Measurements from ENCODE around the gene RNASE12. TPM values are rescaled to one million over a fixed set of nuclear protein-coding genes. Genes with fewer than 3 reads are reported as not detected.

RNASE12 gene
- total RNA-seq, 1 experiment from 2014 or later: not detected

DNA sequence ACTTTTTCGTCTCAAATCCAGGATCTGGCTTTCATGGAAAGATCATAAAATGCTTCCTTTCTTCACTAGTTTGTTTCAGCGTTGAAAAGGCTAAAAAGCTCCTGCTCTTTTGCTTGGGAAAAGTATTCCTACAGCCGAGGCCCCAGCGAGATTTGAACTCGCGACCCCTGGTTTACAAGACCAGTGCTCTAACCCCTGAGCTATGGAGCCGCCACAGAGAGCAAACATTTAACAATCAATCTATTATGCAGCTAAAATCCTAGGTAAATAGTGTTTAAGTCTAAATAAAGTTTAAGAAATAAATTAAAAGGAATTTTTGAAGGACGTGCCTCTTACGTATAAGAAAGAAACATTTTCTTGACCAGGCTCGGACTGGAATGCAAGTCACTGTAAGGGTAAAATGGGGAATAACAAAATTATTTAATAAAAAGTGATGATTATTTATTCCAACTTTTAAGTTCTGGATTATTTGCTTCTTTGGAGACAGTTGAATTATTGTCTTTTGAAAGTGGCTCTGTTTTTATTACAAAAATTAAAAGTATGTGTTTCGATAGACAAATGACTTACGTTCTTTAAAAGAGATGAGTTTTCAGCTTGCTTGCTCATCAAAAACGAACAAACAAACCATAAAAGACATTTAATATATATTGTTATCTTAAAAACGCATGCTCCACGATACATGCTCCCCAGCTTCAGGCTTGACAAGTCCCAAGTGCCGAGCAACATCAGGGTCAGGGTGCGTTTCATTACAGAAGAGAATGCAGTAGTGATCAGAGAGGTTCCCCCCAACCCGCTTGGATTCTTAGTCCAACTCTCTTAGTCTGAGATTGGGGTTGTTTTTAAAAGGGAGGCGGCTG lies 40.1 kb upstream of the RNASE12 start:
- ATAC-seq (peak; percentile 63), DNase-seq (ENCODE audit: low read depth, low spot score) (no peak)
- TF ChIP-seq SRF (IDR thresholded peaks at IDR 0.05; ENCODE audit: low read depth): no peak
- no peak for TF ChIP-seq ZNF274 (IDR thresholded peaks at IDR 0.05; ENCODE audit: low read depth, low read length)
- no peak for TF ChIP-seq JUND (IDR thresholded peaks at IDR 0.05)
- no peak for TF ChIP-seq ELF1 (IDR thresholded peaks at IDR 0.05; ENCODE audit: borderline replicate concordance, low read depth)
- no peak for TF ChIP-seq TCF7L2 (IDR thresholded peaks at IDR 0.05; ENCODE audit: borderline replicate concordance, extremely low read depth, insufficient read depth, insufficient read length)
- TF ChIP-seq EZH2 (IDR thresholded peaks at IDR 0.05): no peak
- no peak for TF ChIP-seq POLR2A (IDR thresholded peaks at IDR 0.05; ENCODE audit: borderline replicate concordance, extremely low read depth, insufficient read depth, insufficient read length)
- 0 out of 2 replicates have a peak, but pooled peaks have one; percentile 6 for TF ChIP-seq SIN3A (IDR thresholded peaks at IDR 0.05; ENCODE audit: low read depth)
- TF ChIP-seq, protein P1, sequence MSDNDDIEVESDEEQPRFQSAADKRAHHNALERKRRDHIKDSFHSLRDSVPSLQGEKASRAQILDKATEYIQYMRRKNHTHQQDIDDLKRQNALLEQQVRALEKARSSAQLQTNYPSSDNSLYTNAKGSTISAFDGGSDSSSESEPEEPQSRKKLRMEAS (IDR thresholded peaks at IDR 0.05): peak; percentile 17; the same call in 1 of the 2 replicates
- no peak for TF ChIP-seq SP1 (IDR thresholded peaks at IDR 0.05; ENCODE audit: low read depth)
- TF ChIP-seq, protein P2, sequence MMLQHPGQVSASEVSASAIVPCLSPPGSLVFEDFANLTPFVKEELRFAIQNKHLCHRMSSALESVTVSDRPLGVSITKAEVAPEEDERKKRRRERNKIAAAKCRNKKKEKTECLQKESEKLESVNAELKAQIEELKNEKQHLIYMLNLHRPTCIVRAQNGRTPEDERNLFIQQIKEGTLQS (IDR thresholded peaks at IDR 0.05): peak; percentile 90
- no peak for TF ChIP-seq CBX3 (IDR thresholded peaks at IDR 0.05; ENCODE audit: low read depth)
- Histone ChIP-seq H3K27me3 (ENCODE audit: insufficient read depth, low read length) (no peaks in the 10 kb centered on the region; the same call in 1 of the 2 replicates), H4K20me1 (ENCODE audit: insufficient read depth) (no peaks in the 10 kb centered on the region), H3K4me2 (ENCODE audit: low read length) (peak overlapping the region; percentile 75), H3K27ac (ENCODE audit: low read depth, low read length) (no peak overlapping the region; the same call in 1 of the 2 replicates), H3K4me1 (ENCODE audit: control insufficient read depth in 1 of 2, insufficient read depth in 2 of 2, low read length in 2 of 2) (peaks cover 0 to 28% of the 10 kb centered on the region in 2 experiments; a peak in 3 of 4 replicates), H3K9me2 (ENCODE audit: insufficient read depth) (no peaks in the 10 kb centered on the region), H3K79me2 (ENCODE audit: insufficient read depth, low read length) (no peaks in the 10 kb centered on the region), H3K4me3 (replicated peaks in 1 of 2; ENCODE audit: low read depth in 1 of 2, low read length in 2 of 2) (peak overlapping the region; percentile 42 to 53), H3K36me3 (ENCODE audit: control insufficient read depth in 1 of 2, insufficient read depth in 2 of 2, low read length in 2 of 2) (no peaks in the 10 kb centered on the region), H3K9me3 (ENCODE audit: control insufficient read depth in 1 of 2, insufficient read depth in 1 of 2, low read depth in 1 of 2, low read length in 2 of 2) (no peaks in the 10 kb centered on the region), H2AFZ (ENCODE audit: low read depth, low read length, poor library complexity, severe bottlenecking) (peak overlapping the region; percentile 70), H3K9ac (ENCODE audit: low read length) (peak overlapping the region; percentile 42; the same call in 1 of the 2 replicates)
- ChIA-PET CTCF (interaction anchor here (1.0 to 1.8 kb wide), 5 partner anchors 18 to 60 kb away, joined by 4 to 11 read pairs (median 4); no protein-coding TSS in a partner anchor), POLR2A (interaction anchor here (1.2 to 1.7 kb wide), 3 partner anchors 18 to 170 kb away, joined by 3 to 4 read pairs (median 3); partner anchors contain the start of genes PIP4P1 and RNASE4), RAD21 (ENCODE audit: low non-redundant PET in 1 of 2, low total read pairs in 2 of 2, uncharacterized antibody in 2 of 2, unreplicated experiment in 2 of 2) (no interaction called here)
- BruUV-seq (replicated peaks): no TSS peak
- intact Hi-C loops (cut with micrococcal nuclease): loop anchor here (1.0 kb wide), 1 partner anchor 51 kb away; no protein-coding TSS in a partner anchor

Data from HCT116 (cell line).